ENCODE measurements around the gene ZNRF3.
"Not testable (repeated sequence)": the region's sequence is repeated elsewhere in the genome, so short reads cannot be mapped to it uniquely, and the experiment has no call there.

ZNRF3 gene

GRCh38 chr22:28885939-28886338 lies 2.6 kb downstream of the ZNRF3 start:
- no peak for DNase-seq

- DNase-seq: not testable (repeated sequence)
Observed at GRCh38 chr22:28886679-28887078, 3.3 kb downstream of the ZNRF3 start.

GRCh38 chr22:28887725-28888459 lies 4.5 kb downstream of the ZNRF3 start:
- DNase-seq: no peak

GRCh38 chr22:28889478-28890024 lies 6.2 kb downstream of the ZNRF3 start:
- no peak for DNase-seq

- DNase-seq: no peak
Observed at GRCh38 chr22:28891156-28891733, 7.9 kb downstream of the ZNRF3 start.

GRCh38 chr22:28892175-28892731 lies 8.9 kb downstream of the ZNRF3 start:
- DNase-seq: no peak

- DNase-seq: no peak
Observed at GRCh38 chr22:28893810-28894209, 10.4 kb downstream of the ZNRF3 start.

- DNase-seq: no peak
Observed at GRCh38 chr22:28894334-28894733, 11.0 kb downstream of the ZNRF3 start.

GRCh38 chr22:28894807-28895206 lies 11.4 kb downstream of the ZNRF3 start:
- DNase-seq: no peak

- no peak for DNase-seq
Observed at GRCh38 chr22:28896611-28897010, 13.2 kb downstream of the ZNRF3 start.

GRCh38 chr22:28898233-28898629 lies 14.9 kb downstream of the ZNRF3 start:
- no peak for DNase-seq

- no peak for DNase-seq
Observed at GRCh38 chr22:28899199-28899853, 16.0 kb downstream of the ZNRF3 start.

- DNase-seq: no peak
Observed at GRCh38 chr22:28900379-28900925, 17.1 kb downstream of the ZNRF3 start.

GRCh38 chr22:28902490-28902889 lies 19.1 kb downstream of the ZNRF3 start:
- no peak for DNase-seq

- DNase-seq: no peak
Observed at GRCh38 chr22:28903080-28903479, 19.7 kb downstream of the ZNRF3 start.

GRCh38 chr22:28903729-28904128 lies 20.4 kb downstream of the ZNRF3 start:
- DNase-seq: no peak

GRCh38 chr22:28904211-28904896 lies 21.0 kb downstream of the ZNRF3 start:
- DNase-seq: peak; percentile 53

GRCh38 chr22:28905256-28905832 lies 22.0 kb downstream of the ZNRF3 start:
- DNase-seq: no peak

GRCh38 chr22:28906312-28906711 lies 22.9 kb downstream of the ZNRF3 start:
- no peak for DNase-seq

- DNase-seq: no peak
Observed at GRCh38 chr22:28907311-28908008, 24.1 kb downstream of the ZNRF3 start.

GRCh38 chr22:28908810-28909209 lies 25.4 kb downstream of the ZNRF3 start:
- DNase-seq: not testable (repeated sequence)

- DNase-seq: no peak
Observed at GRCh38 chr22:28909375-28909774, 26.0 kb downstream of the ZNRF3 start.

All from EL (cell line).